Measurements from ENCODE around the gene UNC119. TPM values are rescaled to one million over a fixed set of nuclear protein-coding genes. Genes with fewer than 3 reads are reported as not detected.
"Not testable (repeated sequence)": the region's sequence is repeated elsewhere in the genome, so short reads cannot be mapped to it uniquely, and the experiment has no call there.

The UNC119 gene
- total RNA-seq, 1 donor from 2014 or later = 66.2 TPM

- H3K27me3 Mint-ChIP-seq (ENCODE audit: low read depth) = no peaks in the 10 kb centered on the region
- no peaks in the 10 kb centered on the region for H3K36me3 Mint-ChIP-seq
- no peaks in the 10 kb centered on the region for H3K9me3 Mint-ChIP-seq
- TF ChIP-seq, protein P1, sequence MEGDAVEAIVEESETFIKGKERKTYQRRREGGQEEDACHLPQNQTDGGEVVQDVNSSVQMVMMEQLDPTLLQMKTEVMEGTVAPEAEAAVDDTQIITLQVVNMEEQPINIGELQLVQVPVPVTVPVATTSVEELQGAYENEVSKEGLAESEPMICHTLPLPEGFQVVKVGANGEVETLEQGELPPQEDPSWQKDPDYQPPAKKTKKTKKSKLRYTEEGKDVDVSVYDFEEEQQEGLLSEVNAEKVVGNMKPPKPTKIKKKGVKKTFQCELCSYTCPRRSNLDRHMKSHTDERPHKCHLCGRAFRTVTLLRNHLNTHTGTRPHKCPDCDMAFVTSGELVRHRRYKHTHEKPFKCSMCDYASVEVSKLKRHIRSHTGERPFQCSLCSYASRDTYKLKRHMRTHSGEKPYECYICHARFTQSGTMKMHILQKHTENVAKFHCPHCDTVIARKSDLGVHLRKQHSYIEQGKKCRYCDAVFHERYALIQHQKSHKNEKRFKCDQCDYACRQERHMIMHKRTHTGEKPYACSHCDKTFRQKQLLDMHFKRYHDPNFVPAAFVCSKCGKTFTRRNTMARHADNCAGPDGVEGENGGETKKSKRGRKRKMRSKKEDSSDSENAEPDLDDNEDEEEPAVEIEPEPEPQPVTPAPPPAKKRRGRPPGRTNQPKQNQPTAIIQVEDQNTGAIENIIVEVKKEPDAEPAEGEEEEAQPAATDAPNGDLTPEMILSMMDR (IDR thresholded peaks at IDR 0.05; ENCODE audit: unreplicated experiment) = no peak
- DNase-seq (ENCODE audit: low spot score in 2 of 2, unreplicated experiment in 2 of 2) = no peak
- no peak overlapping the region for H3K4me3 Mint-ChIP-seq
- H3K27ac Mint-ChIP-seq = no peak overlapping the region
- H3K4me1 Mint-ChIP-seq = peaks cover 20% of the 10 kb centered on the region
Observed at GRCh38 chr17:28527181-28527681, 25.2 kb downstream of the UNC119 start.

- Mint-ChIP-seq H3K36me3 (no peaks in the 10 kb centered on the region), H3K27me3 (ENCODE audit: low read depth) (no peaks in the 10 kb centered on the region), H3K9me3 (no peaks in the 10 kb centered on the region), H3K27ac (no peak overlapping the region), H3K4me1 (peaks cover 20% of the 10 kb centered on the region), H3K4me3 (no peak overlapping the region)
- no peak for DNase-seq (ENCODE audit: low spot score in 2 of 2, unreplicated experiment in 2 of 2)
- TF ChIP-seq, protein P1 (IDR thresholded peaks at IDR 0.05; ENCODE audit: unreplicated experiment) = no peak
Observed at GRCh38 chr17:28526381-28526780, 26.0 kb downstream of the UNC119 start.

DNA sequence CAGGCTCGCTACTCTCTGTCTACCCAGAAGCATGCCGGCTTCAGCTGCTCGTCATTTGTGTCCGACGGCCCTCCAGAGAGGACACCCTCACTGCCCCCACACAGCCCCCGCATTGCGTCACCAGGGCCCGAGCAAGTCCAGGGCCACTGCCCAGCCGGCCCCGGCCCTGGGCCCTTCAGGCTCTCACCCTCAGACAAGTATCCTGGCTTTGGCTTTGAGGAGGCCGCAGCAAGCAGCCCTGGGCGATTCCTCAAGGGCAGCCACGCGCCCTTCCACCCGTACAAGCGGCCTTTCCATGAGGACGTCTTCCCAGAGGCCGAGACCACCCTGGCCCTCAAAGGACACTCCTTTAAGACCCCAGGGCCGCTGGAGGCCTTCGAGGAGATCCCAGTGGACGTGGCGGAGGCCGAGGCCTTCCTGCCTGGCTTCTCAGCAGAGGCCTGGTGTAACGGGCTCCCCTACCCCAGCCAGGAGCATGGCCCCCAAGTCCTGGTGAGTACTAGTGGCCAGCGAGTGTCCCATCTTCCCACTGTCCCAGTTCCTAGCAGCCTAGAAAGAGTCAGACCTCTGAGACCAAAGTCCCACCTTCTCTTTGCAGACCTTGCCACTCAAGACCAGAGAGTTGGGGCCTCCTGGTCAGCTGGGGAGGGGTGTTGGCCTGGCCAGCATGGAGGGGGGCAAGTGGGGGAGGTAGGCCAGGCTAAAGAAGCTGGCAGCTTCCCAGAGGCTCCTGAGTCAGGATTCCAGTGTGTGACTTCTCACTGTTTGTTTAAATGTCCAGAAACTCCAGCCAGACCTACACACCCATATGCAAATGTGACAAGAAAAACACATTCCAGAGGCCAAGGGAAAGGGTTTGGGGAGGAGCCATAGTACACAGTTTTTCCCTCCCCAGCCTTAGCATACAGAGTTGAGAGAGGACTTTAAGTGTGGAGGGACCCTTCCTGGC is 27.7 kb downstream of the UNC119 start:
- H3K36me3 Mint-ChIP-seq = no peaks in the 10 kb centered on the region
- TF ChIP-seq, protein P1 (IDR thresholded peaks at IDR 0.05; ENCODE audit: unreplicated experiment) = no peak
- DNase-seq (ENCODE audit: low spot score in 2 of 2, unreplicated experiment in 2 of 2) = no peak
- no peak overlapping the region for H3K4me3 Mint-ChIP-seq
- peak overlapping the region; percentile 85 for H3K27ac Mint-ChIP-seq
- no peaks in the 10 kb centered on the region for H3K9me3 Mint-ChIP-seq
- H3K27me3 Mint-ChIP-seq (ENCODE audit: low read depth) = no peaks in the 10 kb centered on the region
- peaks cover 20% of the 10 kb centered on the region for H3K4me1 Mint-ChIP-seq

- no peaks in the 10 kb centered on the region for H3K9me3 Mint-ChIP-seq
- no peaks in the 10 kb centered on the region for H3K36me3 Mint-ChIP-seq
- no peak overlapping the region for H3K27ac Mint-ChIP-seq
- peaks cover 20% of the 10 kb centered on the region for H3K4me1 Mint-ChIP-seq
- peaks cover 2% of the 10 kb centered on the region for H3K27me3 Mint-ChIP-seq (ENCODE audit: low read depth)
- TF ChIP-seq, protein P1 (IDR thresholded peaks at IDR 0.05; ENCODE audit: unreplicated experiment) = no peak
- H3K4me3 Mint-ChIP-seq = no peak overlapping the region
- DNase-seq (ENCODE audit: low spot score in 2 of 2, unreplicated experiment in 2 of 2) = no peak
Observed at GRCh38 chr17:28523876-28524275, 28.5 kb downstream of the UNC119 start.

GRCh38 chr17:28523186-28523585 is 29.2 kb downstream of the UNC119 start:
- Mint-ChIP-seq H3K27ac (no peak overlapping the region), H3K9me3 (no peaks in the 10 kb centered on the region), H3K4me1 (peaks cover 20% of the 10 kb centered on the region), H3K4me3 (no peak overlapping the region), H3K27me3 (ENCODE audit: low read depth) (peaks cover 6% of the 10 kb centered on the region), H3K36me3 (no peaks in the 10 kb centered on the region)
- DNase-seq (ENCODE audit: low spot score in 2 of 2, unreplicated experiment in 2 of 2) = no peak
- TF ChIP-seq, protein P1 (IDR thresholded peaks at IDR 0.05; ENCODE audit: unreplicated experiment) = no peak

DNA sequence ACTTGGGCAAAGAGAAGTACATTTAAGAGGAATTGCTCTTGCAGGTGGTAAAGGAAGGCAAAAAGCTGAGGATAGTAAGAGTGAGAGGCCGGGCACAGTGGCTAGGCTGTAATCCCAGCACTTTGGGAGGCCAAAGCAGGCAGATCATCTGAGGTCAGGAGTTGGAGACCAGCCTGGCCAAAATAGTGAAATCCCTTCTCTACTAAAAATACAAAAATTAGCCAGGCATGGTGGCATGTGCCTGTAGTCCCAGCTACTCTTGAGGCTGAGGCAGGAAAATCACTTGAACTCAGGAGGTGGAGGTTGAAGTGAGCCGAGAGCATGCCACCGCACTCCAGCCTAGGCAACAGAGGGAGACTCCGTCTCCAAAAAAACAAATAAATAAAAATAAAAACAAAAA is 30.1 kb downstream of the UNC119 start:
- not testable (repeated sequence) for DNase-seq (ENCODE audit: low spot score in 2 of 2, unreplicated experiment in 2 of 2); H3K27ac Mint-ChIP-seq; H3K9me3 Mint-ChIP-seq; H3K27me3 Mint-ChIP-seq (ENCODE audit: low read depth); H3K36me3 Mint-ChIP-seq; H3K4me3 Mint-ChIP-seq
- peaks cover 18% of the 10 kb centered on the region for H3K4me1 Mint-ChIP-seq

Measured in mesothelial cell of epicardium (in vitro differentiated cells).